ENCODE measurements around the gene FAF2.
"Not testable (repeated sequence)": the region's sequence is repeated elsewhere in the genome, so short reads cannot be mapped to it uniquely, and the experiment has no call there.

Gene FAF2

GRCh38 chr5:176548967-176549444 is 100.8 kb downstream of the FAF2 start, which contains the start of gene CDHR2:
TSS of gene CDHR2 (plus strand) at chr5:176549342. CDS start at chr5:176565353, 16,011 bp downstream.
- peak within 1 kb of the TSS in 2 of 3 experiments; percentile 16 to 60 for H3K4me3 Mint-ChIP-seq
- no peak for TF ChIP-seq CTCF (IDR thresholded peaks at IDR 0.05; ENCODE audit: unreplicated experiment in 3 of 3)
- H3K36me3 Mint-ChIP-seq (ENCODE audit: low read depth): no peaks in the 10 kb centered on the region
- H3K4me1 Mint-ChIP-seq: no peaks in the 10 kb centered on the region
- peak within 1 kb of the TSS in 1 of 3 experiments; percentile 85 for H3K27ac Mint-ChIP-seq
- no peaks in the 10 kb centered on the region for H3K9me3 Mint-ChIP-seq
- H3K27me3 Mint-ChIP-seq (ENCODE audit: low read depth): peaks cover 19% of the 10 kb centered on the region

DNA sequence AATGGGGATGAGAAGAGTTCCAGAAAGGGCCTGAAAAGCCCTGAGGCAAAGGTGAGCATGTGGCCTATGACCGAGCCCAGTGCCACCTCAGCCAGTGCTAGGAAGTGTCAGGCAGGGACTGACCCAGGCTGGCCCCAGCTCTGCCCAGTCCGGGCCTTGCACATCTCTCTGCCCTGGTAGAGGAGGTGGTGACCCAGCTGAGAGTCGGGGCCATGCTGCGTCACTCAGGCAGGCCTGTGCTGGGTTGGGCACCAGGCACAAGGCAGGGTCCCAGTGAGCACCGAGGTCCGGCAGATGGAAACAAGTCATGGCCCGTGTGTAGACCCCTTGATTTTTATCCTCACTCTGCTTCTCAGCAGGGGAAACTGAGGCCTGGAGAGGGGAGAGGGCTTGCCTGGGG is 101.7 kb downstream of the FAF2 start:
- Mint-ChIP-seq H3K4me1 (peaks cover 2% of the 10 kb centered on the region), H3K4me3 (no peak overlapping the region), H3K36me3 (ENCODE audit: low read depth) (no peaks in the 10 kb centered on the region), H3K9me3 (no peaks in the 10 kb centered on the region), H3K27me3 (ENCODE audit: low read depth) (peaks cover 19% of the 10 kb centered on the region), H3K27ac (no peak overlapping the region)
- TF ChIP-seq CTCF (IDR thresholded peaks at IDR 0.05; ENCODE audit: unreplicated experiment in 3 of 3): no peak

DNA sequence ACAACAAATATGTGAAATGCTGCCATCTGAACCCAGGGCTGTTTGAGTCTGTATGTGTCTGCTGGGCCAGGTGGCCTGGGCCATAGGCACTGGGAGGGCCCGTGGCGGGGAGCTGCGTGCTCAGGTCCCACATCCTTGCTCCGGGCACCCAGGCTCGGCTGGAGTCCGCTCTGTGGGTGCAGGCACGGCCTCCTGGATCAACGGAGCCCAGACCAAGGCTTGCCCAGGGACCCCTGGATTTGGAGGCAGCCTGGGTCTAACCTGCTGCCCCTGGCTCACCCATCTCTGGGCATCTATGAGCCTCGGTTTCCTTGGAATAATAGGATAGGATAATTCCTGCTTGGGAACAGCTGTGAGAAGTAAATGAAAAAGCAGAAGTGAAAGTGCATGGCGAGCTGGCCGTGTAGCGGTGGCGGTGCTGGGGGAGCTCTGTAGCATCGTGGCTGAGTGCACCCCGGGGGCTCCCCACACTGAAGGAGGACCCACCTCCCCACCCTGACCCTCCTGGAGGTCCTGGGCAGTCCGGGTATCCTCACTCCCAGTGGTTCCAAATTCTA is 102.2 kb downstream of the FAF2 start:
- TF ChIP-seq CTCF (IDR thresholded peaks at IDR 0.05; ENCODE audit: unreplicated experiment in 3 of 3): no peak
- Mint-ChIP-seq H3K36me3 (ENCODE audit: low read depth) (no peaks in the 10 kb centered on the region), H3K9me3 (no peaks in the 10 kb centered on the region), H3K4me3 (no peak overlapping the region), H3K4me1 (peaks cover 6% of the 10 kb centered on the region), H3K27ac (no peak overlapping the region), H3K27me3 (ENCODE audit: low read depth) (peaks cover 23% of the 10 kb centered on the region)

DNA sequence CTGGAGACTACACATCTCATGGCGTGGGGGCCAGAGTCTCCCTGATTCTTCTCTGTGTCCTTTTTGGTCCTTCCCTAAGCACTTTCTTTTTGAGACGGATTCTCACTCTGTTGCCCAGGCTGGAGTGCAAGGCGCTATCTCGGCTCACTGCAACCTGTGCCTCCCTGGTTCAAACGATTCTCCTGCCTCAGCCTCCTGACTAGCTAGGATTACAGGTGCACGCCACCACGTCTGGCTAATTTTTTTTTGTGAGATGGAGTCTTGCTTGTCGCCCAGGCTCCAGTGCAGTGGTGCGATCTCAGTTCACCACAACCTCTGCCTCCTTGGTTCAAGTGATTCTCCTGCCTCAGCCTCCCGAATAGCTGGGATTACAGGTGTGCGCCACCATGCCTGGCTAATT is 102.8 kb downstream of the FAF2 start:
- H3K4me1 Mint-ChIP-seq; H3K36me3 Mint-ChIP-seq (ENCODE audit: low read depth); H3K27ac Mint-ChIP-seq; H3K4me3 Mint-ChIP-seq; H3K9me3 Mint-ChIP-seq: not testable (repeated sequence)
- peaks cover 25% of the 10 kb centered on the region for H3K27me3 Mint-ChIP-seq (ENCODE audit: low read depth)

- Mint-ChIP-seq H3K27ac (no peak overlapping the region), H3K4me3 (no peak overlapping the region), H3K9me3 (no peaks in the 10 kb centered on the region), H3K4me1 (peaks cover 6% of the 10 kb centered on the region), H3K36me3 (ENCODE audit: low read depth) (no peaks in the 10 kb centered on the region), H3K27me3 (ENCODE audit: low read depth) (peaks cover 24% of the 10 kb centered on the region)
- no peak for TF ChIP-seq CTCF (IDR thresholded peaks at IDR 0.05; ENCODE audit: unreplicated experiment in 3 of 3)
Measured at GRCh38 chr5:176552332-176552869, 104.2 kb downstream of the FAF2 start.

DNA sequence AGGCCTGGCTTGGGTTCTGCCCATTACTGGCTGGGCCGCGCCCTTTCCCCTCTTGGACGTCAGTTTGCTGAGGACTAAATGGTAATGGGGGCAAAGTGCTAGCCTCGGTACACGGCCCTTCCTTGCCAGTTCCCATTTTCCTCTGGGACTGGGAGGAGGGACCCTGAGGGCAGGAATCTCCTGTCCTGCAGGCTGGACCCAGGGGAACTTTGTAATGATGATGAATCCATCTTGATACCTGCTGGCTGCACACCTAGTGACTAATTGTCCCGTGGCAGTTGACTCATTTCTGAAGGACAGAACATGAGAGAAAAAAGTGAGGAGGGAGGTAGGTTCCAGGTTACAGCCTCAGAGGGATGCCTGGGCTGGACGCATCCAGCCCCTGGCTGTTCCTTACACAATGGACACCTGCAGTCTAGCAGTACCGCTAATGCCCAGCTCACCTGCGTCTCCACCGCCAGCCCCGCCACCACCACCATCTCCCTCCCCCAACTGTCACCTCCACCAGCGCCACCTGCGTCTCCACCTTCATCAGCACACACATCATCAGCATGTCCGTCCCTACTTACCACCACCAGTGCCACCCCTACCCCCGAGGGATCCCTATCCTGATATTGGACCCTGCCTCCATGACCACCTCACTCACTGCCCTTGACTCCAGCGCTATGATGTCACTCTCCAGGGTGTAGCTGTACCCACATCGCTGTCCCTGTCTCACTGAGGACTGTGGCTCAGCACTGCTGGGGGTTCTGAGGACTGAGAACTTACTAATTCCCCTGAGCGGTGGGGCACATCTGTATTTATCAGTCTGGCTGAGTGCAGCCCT is 105.3 kb downstream of the FAF2 start:
- H3K27ac Mint-ChIP-seq: peak overlapping the region in 2 of 3 experiments; percentile 9 to 35

More for the DNA sequence above, 105.3 kb downstream of the FAF2 start:
- peaks cover 6% of the 10 kb centered on the region for H3K4me1 Mint-ChIP-seq
- no peaks in the 10 kb centered on the region for H3K36me3 Mint-ChIP-seq (ENCODE audit: low read depth)
- H3K27me3 Mint-ChIP-seq (ENCODE audit: low read depth): peaks cover 23% of the 10 kb centered on the region
- H3K4me3 Mint-ChIP-seq: no peak overlapping the region
- H3K9me3 Mint-ChIP-seq: no peaks in the 10 kb centered on the region
- no peak for TF ChIP-seq CTCF (IDR thresholded peaks at IDR 0.05; ENCODE audit: unreplicated experiment in 3 of 3)
